ENCODE measurements around the gene RER1.

The RER1 gene

GRCh38 chr1:2372551-2373490 lies 18.8 kb upstream of the RER1 start:
- H3K36me3 ChIP-seq: no peaks in the 10 kb centered on the region
- H3K27me3 ChIP-seq: no peaks in the 10 kb centered on the region
- TF ChIP-seq CTCF (IDR thresholded peaks at IDR 0.05; ENCODE audit: low read depth, low read length): no peak
- no peaks in the 10 kb centered on the region for H3K4me1 ChIP-seq
- no peaks in the 10 kb centered on the region for H3K9me3 ChIP-seq
- no peak for DNase-seq
- no peak overlapping the region for H3K4me3 ChIP-seq (ENCODE audit: low read depth, low read length)

- Histone ChIP-seq H3K27me3 (no peaks in the 10 kb centered on the region), H3K4me3 (ENCODE audit: low read depth, low read length) (no peak overlapping the region), H3K36me3 (no peaks in the 10 kb centered on the region), H3K4me1 (no peaks in the 10 kb centered on the region), H3K9me3 (no peaks in the 10 kb centered on the region)
- DNase-seq: no peak
- no peak for TF ChIP-seq CTCF (IDR thresholded peaks at IDR 0.05; ENCODE audit: low read depth, low read length)
Observed at GRCh38 chr1:2373551-2374251, 17.9 kb upstream of the RER1 start.

- no peak for TF ChIP-seq CTCF (IDR thresholded peaks at IDR 0.05; ENCODE audit: low read depth, low read length)
- Histone ChIP-seq H3K4me1 (no peaks in the 10 kb centered on the region), H3K27me3 (no peaks in the 10 kb centered on the region), H3K4me3 (ENCODE audit: low read depth, low read length) (no peak overlapping the region), H3K36me3 (no peaks in the 10 kb centered on the region), H3K9me3 (no peaks in the 10 kb centered on the region)
- no peak for DNase-seq
Observed at GRCh38 chr1:2374252-2375155, 17.1 kb upstream of the RER1 start.

GRCh38 chr1:2375246-2375922 lies 16.3 kb upstream of the RER1 start:
- H3K9me3 ChIP-seq: no peaks in the 10 kb centered on the region
- no peak overlapping the region for H3K4me3 ChIP-seq (ENCODE audit: low read depth, low read length)
- DNase-seq: no peak
- no peaks in the 10 kb centered on the region for H3K4me1 ChIP-seq
- no peaks in the 10 kb centered on the region for H3K36me3 ChIP-seq
- H3K27me3 ChIP-seq: no peaks in the 10 kb centered on the region
- TF ChIP-seq CTCF (IDR thresholded peaks at IDR 0.05; ENCODE audit: low read depth, low read length): no peak

GRCh38 chr1:2375923-2376260 lies 15.7 kb upstream of the RER1 start:
- DNase-seq: no peak
- no peaks in the 10 kb centered on the region for H3K27me3 ChIP-seq
- no peak overlapping the region for H3K4me3 ChIP-seq (ENCODE audit: low read depth, low read length)
- no peak for TF ChIP-seq CTCF (IDR thresholded peaks at IDR 0.05; ENCODE audit: low read depth, low read length)
- H3K36me3 ChIP-seq: no peaks in the 10 kb centered on the region
- no peaks in the 10 kb centered on the region for H3K9me3 ChIP-seq
- no peaks in the 10 kb centered on the region for H3K4me1 ChIP-seq

Measured in BE2C (cell line).